RWPE2 (cell line): ENCODE data around the gene TNFAIP3.

Source experiments
- ATAC-seq: fragments of 200-7000 bp; cut with Tn5 transposase; 3 replicates; pipeline ENCODE4 v1.9.1; 2021; ENCODE audit warnings: low read depth
- DNase-seq: peaks from one replicate; pipeline ENCODE4 v3.0.0-alpha.2; 2020; ENCODE audit warnings: low spot score
- H3K27ac ChIP-seq: fragments of 450-650 bp; 2 replicates; pipeline ENCODE4 v1.5.1; 2017; ENCODE audit warnings: mild to moderate bottlenecking; ENCODE audit not compliant: poor library complexity, severe bottlenecking
- H3K27me3 ChIP-seq: fragments of 250-450 bp; sonication (Bioruptor Pico); 2 replicates; pipeline ENCODE4 v1.5.1; 2021; ENCODE audit warnings: mild to moderate bottlenecking, moderate library complexity; ENCODE audit not compliant: insufficient read depth, poor library complexity, severe bottlenecking
- H3K36me3 ChIP-seq: fragments of 250-450 bp; sonication (Bioruptor Pico); 2 replicates; pipeline ENCODE4 v1.5.1; 2020; ENCODE audit warnings: low read depth, mild to moderate bottlenecking, moderate library complexity
- H3K4me1 ChIP-seq: fragments of 250-450 bp; sonication (Bioruptor Pico); 2 replicates; pipeline ENCODE4 v1.5.1; 2021; ENCODE audit warnings: mild to moderate bottlenecking, moderate library complexity; ENCODE audit not compliant: insufficient read depth, poor library complexity, severe bottlenecking
- H3K4me3 ChIP-seq: fragments of 250-450 bp; sonication (Bioruptor Pico); 2 replicates; pipeline ENCODE4 v1.5.1; 2021; ENCODE audit warnings: mild to moderate bottlenecking, moderate library complexity; ENCODE audit not compliant: severe bottlenecking
- H3K9me3 ChIP-seq: fragments of 250-450 bp; sonication (Bioruptor Pico); 2 replicates; pipeline ENCODE4 v1.5.1; 2021; ENCODE audit warnings: mild to moderate bottlenecking, moderate library complexity; ENCODE audit not compliant: severe bottlenecking
- TF ChIP-seq, protein P1 (sequence below): fragments of 450-650 bp; IDR thresholded peaks from one replicate; pipeline ENCODE4 v1.5.1; 2017; ENCODE audit warnings: mild to moderate bottlenecking, moderate library complexity; ENCODE audit not compliant: poor library complexity, severe bottlenecking

TNFAIP3 gene

DNA sequence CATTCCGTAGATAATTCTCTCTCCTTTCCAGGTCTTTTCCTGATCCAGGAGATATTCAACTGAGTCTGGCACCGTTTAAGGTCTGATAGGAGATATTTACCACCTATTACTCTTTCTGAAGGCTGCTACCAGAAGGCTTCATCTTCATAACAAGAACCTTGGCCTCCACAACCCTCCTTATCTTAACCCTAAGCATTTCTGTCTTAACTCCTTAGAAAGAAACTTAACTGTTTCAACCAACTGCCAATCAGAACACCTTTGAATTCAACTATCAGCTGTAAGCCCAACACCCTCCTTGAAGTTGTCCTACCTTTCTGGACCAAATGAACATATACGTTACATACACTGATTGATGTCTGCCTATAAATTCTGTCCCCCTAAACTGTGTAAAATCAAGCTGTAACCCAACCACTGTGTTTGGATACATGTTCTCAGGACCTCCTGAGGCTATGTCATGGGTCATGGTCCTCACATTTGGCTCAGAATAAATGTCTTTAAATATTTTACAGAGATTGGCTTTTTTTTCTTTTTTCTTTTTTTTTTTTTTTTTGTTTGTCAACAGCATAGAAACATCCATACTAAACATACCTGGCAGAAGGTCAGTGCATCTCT is 6.6 kb upstream of the TNFAIP3 start:
- no peak for DNase-seq
- TF ChIP-seq, protein P1, sequence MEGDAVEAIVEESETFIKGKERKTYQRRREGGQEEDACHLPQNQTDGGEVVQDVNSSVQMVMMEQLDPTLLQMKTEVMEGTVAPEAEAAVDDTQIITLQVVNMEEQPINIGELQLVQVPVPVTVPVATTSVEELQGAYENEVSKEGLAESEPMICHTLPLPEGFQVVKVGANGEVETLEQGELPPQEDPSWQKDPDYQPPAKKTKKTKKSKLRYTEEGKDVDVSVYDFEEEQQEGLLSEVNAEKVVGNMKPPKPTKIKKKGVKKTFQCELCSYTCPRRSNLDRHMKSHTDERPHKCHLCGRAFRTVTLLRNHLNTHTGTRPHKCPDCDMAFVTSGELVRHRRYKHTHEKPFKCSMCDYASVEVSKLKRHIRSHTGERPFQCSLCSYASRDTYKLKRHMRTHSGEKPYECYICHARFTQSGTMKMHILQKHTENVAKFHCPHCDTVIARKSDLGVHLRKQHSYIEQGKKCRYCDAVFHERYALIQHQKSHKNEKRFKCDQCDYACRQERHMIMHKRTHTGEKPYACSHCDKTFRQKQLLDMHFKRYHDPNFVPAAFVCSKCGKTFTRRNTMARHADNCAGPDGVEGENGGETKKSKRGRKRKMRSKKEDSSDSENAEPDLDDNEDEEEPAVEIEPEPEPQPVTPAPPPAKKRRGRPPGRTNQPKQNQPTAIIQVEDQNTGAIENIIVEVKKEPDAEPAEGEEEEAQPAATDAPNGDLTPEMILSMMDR = no peak
- ATAC-seq = no peak

DNA sequence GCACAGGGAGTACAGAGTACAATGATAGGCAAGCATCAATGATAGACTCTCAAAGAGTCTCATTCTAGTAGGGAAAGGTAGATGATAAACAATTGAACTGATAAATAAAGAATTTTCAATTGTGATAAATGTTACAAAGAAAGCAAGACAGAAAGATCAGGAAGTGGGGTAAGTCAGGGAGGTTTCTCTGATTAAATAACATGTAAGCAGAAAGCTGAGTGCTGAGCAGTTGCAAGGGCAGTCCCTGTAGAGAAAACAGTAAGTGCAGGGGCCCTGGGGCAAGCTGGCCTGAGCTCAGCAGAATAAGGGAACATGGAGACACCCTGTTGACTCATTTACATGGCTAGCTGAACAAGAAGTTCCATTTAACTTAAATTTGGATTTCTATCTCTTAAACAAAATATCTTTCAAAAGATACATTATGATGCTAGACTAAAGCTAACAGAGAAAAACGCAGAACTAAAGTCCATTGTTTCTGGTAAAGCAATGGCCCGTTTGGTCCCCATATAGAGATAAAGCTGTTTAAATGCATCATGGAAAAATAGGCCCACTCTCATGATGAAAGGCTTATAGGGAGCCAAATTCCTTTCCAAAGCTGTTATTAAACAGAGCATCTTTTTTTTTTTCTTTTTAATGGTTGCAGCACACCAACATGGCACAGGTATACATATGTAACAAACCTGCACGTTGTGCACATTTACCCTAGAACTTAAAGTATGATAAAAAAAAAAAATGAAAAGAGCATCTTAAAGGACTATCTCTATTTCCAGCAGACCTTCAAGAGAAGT is 5.3 kb upstream of the TNFAIP3 start:
- Histone ChIP-seq H3K36me3 (no peaks in the 10 kb centered on the region), H3K9me3 (no peaks in the 10 kb centered on the region), H3K4me1 (peaks cover 8% of the 10 kb centered on the region), H3K27me3 (no peaks in the 10 kb centered on the region), H3K4me3 (no peak overlapping the region), H3K27ac (no peak overlapping the region)
- TF ChIP-seq, protein P1 = no peak
- DNase-seq (no peak), ATAC-seq (no peak)

More for the DNA sequence above, 6.6 kb upstream of the TNFAIP3 start:
- Histone ChIP-seq H3K27me3 (no peaks in the 10 kb centered on the region), H3K4me3 (no peak overlapping the region), H3K4me1 (no peaks in the 10 kb centered on the region), H3K27ac (no peak overlapping the region), H3K9me3 (no peaks in the 10 kb centered on the region), H3K36me3 (no peaks in the 10 kb centered on the region)

DNA sequence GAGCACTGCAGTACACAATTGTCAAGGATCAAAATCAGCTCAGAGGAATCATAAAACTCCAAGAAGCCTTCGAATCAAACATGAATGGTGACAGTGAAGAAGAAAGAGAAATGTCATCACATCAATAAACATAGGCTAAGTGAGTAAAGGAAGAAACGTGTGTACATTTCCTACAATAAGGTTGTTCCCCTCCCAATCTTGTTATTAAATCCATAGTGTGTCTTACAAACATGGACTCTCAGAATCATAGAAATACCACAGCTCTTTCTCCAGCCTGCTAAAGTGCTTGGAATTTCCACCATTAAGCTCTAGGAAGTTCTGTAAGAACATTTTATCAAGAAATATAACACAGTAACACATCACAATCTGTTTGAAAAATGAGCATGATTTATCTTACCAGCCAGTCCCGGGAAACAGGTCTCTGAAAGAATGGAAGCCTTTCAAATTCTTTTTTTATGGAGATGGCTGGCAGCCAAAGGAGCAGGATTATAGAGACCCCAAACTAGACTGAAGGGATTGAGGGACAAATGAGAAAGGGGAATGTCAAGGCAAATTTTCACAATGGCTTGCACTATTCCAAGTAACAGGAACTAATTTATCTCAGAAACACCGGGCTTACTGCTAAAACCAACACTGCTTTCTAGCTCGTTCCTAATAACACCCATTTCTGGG is 4.5 kb upstream of the TNFAIP3 start:
- peaks cover 8% of the 10 kb centered on the region for H3K4me1 ChIP-seq
- TF ChIP-seq, protein P1 = no peak
- H3K27ac ChIP-seq = no peak overlapping the region
- DNase-seq (no peak), ATAC-seq (no peak)
- no peaks in the 10 kb centered on the region for H3K27me3 ChIP-seq
- no peak overlapping the region for H3K4me3 ChIP-seq
- no peaks in the 10 kb centered on the region for H3K9me3 ChIP-seq
- no peaks in the 10 kb centered on the region for H3K36me3 ChIP-seq

DNA sequence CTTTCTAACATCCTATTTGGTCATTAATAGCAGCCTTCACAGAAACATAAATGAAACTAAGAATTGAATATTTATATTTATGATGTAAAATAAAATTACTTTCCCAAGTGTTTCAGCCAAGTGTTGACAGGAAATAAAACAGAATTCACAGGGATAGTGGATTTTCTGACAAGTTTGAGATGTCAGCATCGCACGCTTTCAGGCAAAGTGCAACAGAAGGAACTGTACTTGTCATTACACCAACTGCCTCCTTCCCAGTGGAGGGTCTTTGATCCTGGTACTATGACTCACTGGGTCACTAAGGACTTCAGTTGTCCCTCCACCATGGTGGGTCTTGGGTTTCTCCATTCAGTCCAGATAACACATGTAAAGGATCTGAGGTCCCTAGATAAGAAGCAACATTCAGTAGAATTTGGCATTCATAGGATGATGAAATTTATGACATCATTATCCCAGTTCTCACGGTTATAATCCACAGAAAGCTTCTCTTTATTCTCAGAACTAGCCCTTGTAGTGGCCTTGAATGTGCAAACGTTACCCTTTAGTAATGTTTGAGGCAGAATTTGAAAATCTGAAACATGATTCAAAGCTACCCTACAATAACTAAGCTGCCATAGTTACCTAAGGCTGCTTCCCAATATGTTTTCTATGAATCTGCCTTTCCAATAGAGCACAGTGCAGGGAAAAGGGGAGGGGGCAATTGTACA is 3.8 kb upstream of the TNFAIP3 start:
- DNase-seq (no peak), ATAC-seq (no peak)
- peaks cover 8% of the 10 kb centered on the region for H3K4me1 ChIP-seq
- no peaks in the 10 kb centered on the region for H3K27me3 ChIP-seq
- no peaks in the 10 kb centered on the region for H3K36me3 ChIP-seq
- H3K27ac ChIP-seq = no peak overlapping the region
- H3K9me3 ChIP-seq = no peaks in the 10 kb centered on the region
- no peak overlapping the region for H3K4me3 ChIP-seq
- TF ChIP-seq, protein P1 = no peak
